GM23248 (cell line): ENCODE results near the gene ZNF438. TPM values are rescaled to one million over a fixed set of nuclear protein-coding genes. Genes with fewer than 3 reads are reported as not detected.
A peak's percentile ranks its signal among the peaks of the same experiment; 100 is the strongest.

Experiments used
- DNase-seq: peaks from one replicate; pipeline ENCODE4 v3.0.0-alpha.2; 2015
- H2AFZ ChIP-seq: fragments of 200-600 bp; sonication (generic); 2 replicates; pipeline ENCODE4 v1.6.1; 2016; ENCODE audit warnings: antibody characterized with exemption
- H3F3A ChIP-seq: fragments of 200-600 bp; sonication (generic); 2 replicates; pipeline ENCODE4 v1.6.1; 2016; ENCODE audit warnings: mild to moderate bottlenecking, antibody characterized with exemption, mixed run types; ENCODE audit not compliant: insufficient read depth
- H3K27ac ChIP-seq: fragments of 200-600 bp; sonication (generic); 2 replicates; pipeline ENCODE4 v1.5.1; 2016; ENCODE audit warnings: mild to moderate bottlenecking
- H3K27me3 ChIP-seq: fragments of 200-600 bp; sonication (generic); replicated peaks from 2 replicates; pipeline ENCODE4 v1.6.1; 2016; ENCODE audit warnings: mild to moderate bottlenecking; ENCODE audit not compliant: insufficient read depth
- H3K36me3 ChIP-seq: fragments of 200-600 bp; sonication (generic); 2 replicates; pipeline ENCODE4 v1.6.1; 2016; ENCODE audit warnings: low read depth, mild to moderate bottlenecking
- H3K4me1 ChIP-seq: fragments of 200-600 bp; sonication (generic); 2 replicates; pipeline ENCODE4 v1.6.1; 2016; ENCODE audit warnings: mild to moderate bottlenecking; ENCODE audit not compliant: insufficient read depth
- H3K4me2 ChIP-seq: fragments of 200-600 bp; sonication (generic); one replicate; pipeline ENCODE4 v1.6.1; 2016; ENCODE audit warnings: mild to moderate bottlenecking; ENCODE audit not compliant: unreplicated experiment
- H3K4me3 ChIP-seq: fragments of 200-600 bp; sonication (generic); 2 replicates; pipeline ENCODE4 v1.5.1; 2016; ENCODE audit warnings: mild to moderate bottlenecking
- H3K79me2 ChIP-seq: fragments of 200-600 bp; sonication (generic); 2 replicates; pipeline ENCODE4 v1.6.1; 2016; ENCODE audit warnings: mild to moderate bottlenecking; ENCODE audit not compliant: insufficient read depth
- H3K9ac ChIP-seq: fragments of 200-600 bp; sonication (generic); 2 replicates; pipeline ENCODE4 v1.6.1; 2016; ENCODE audit warnings: mild to moderate bottlenecking
- H3K9me2 ChIP-seq: fragments of 200-600 bp; sonication (generic); 2 replicates; pipeline ENCODE4 v1.6.1; 2016; ENCODE audit warnings: mixed run types, mild to moderate bottlenecking, moderate library complexity; ENCODE audit not compliant: insufficient read depth
- H3K9me3 ChIP-seq: fragments of 200-600 bp; sonication (generic); one replicate; pipeline ENCODE4 v1.6.1; 2017; ENCODE audit warnings: low read depth
- H4K20me1 ChIP-seq: fragments of 200-600 bp; sonication (generic); 2 replicates; pipeline ENCODE4 v1.6.0; 2016; ENCODE audit not compliant: insufficient read depth
- EZH2 ChIP-seq: fragments of 200-600 bp; sonication (generic); IDR thresholded peaks from 2 replicates; pipeline ENCODE4 v1.6.1; 2018; ENCODE audit warnings: antibody characterized with exemption, mild to moderate bottlenecking; ENCODE audit not compliant: insufficient read depth, poor library complexity, severe bottlenecking
- EZH2phosphoT487 ChIP-seq: fragments of 200-600 bp; sonication (generic); IDR thresholded peaks from 2 replicates; pipeline ENCODE4 v1.6.1; 2018; ENCODE audit warnings: antibody characterized with exemption, moderate library complexity, mild to moderate bottlenecking, low read depth; ENCODE audit not compliant: insufficient read depth
- WGBS, 2 experiments: methylation state at CpG; one replicate each; pipeline ENCODE4 v1.1.6; 2015 to 2017; ENCODE audit warnings: low lambda C conversion rate in 2 of 2, low coverage in 1 of 2; ENCODE audit errors: missing lambda C conversion rate in 2 of 2; 5-methylcytosine and 5-hydroxymethylcytosine counted together
- in situ Hi-C: fragments of 300-500 bp; cut with MboI; formaldehyde crosslinking; loops from 2 replicates; pipeline ENCODE4 v1.15.0; 2020
- polyA plus RNA-seq: library from polyadenylated mRNA; unstranded; fragments of >200 nt; fragmentation: Nextera tagmentation; extraction: Ambion mirVana; gene quantifications from 2 replicates; pipeline ENCODE4 v1.2.1, GENCODE V29; 2016
- total RNA-seq: library from RNA; depleted of rRNA; stranded (reverse); fragments of >200 nt; shearing (Covaris generic); gene quantifications from 2 replicates; pipeline ENCODE4 v1.2.3, GENCODE V29; 2014

Gene ZNF438
- total and polyA plus RNA-seq, 2 experiments from 2014 or later, result 2.9 to 4.1 TPM

DNA sequence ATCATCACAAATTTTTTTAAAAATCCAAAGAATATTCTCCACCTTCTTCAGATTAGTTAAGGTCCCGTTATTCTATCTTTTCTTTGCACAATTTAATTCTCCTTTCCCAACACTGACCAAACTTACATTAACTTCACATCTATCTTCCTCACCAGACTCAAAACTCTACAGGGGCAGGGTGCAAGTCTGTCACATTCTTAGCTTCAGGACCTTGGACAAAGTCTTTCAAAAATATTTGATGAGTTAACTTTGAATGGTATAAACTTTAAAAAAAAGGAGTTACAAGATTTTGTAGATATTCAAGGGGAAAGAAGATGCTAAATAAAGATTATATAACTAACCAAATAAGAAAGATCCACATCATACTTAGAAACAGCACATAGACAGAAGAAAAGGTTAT is 132.7 kb downstream of the ZNF438 start:
- H3K27ac ChIP-seq, result no peak overlapping the region
- no peaks in the 10 kb centered on the region for H4K20me1 ChIP-seq
- DNase-seq, result no peak
- H3F3A ChIP-seq, result no peaks in the 10 kb centered on the region
- no peaks in the 10 kb centered on the region for H3K4me1 ChIP-seq
- H3K9ac ChIP-seq, result no peak overlapping the region
- 96 to 100% methylated on average over 1 of the region's 1 CpG for WGBS, 2 experiments
- TF ChIP-seq EZH2phosphoT487, result no peak
- TF ChIP-seq EZH2, result no peak
- no peaks in the 10 kb centered on the region for H3K79me2 ChIP-seq
- no peak overlapping the region for H3K4me2 ChIP-seq
- H3K4me3 ChIP-seq, result no peak overlapping the region
- no peaks in the 10 kb centered on the region for H3K36me3 ChIP-seq
- H3K27me3 ChIP-seq, result no peaks in the 10 kb centered on the region
- no peaks in the 10 kb centered on the region for H3K9me2 ChIP-seq
- H3K9me3 ChIP-seq, result no peaks in the 10 kb centered on the region
- H2AFZ ChIP-seq, result no peak overlapping the region
- in situ Hi-C loops, result no loop called here

DNA sequence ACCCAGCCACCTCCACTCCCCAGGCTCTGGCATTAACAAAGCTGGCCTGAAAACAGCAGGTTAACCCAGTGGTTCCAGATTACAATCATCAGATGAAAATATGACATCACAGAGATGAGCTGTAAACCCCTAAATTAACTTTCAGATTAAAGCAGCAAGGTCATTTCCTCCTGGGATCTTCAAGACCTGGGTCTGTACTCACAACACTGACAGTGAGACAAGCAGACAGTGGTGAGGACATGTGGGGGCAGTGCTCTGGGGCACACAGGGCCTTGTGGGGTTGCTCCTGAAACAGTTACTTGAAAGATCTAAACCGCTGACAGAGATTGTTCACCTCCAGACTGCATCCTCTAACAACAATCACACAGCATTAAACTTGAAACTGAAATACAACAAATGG is 134.1 kb downstream of the ZNF438 start:
- DNase-seq, result no peak
- no peaks in the 10 kb centered on the region for H4K20me1 ChIP-seq
- no peak overlapping the region for H3K9ac ChIP-seq
- no peaks in the 10 kb centered on the region for H3F3A ChIP-seq
- no peak overlapping the region for H3K4me3 ChIP-seq
- H3K9me3 ChIP-seq, result no peaks in the 10 kb centered on the region
- TF ChIP-seq EZH2 (no peak), EZH2phosphoT487 (no peak)
- H3K4me1 ChIP-seq, result peaks cover 7% of the 10 kb centered on the region; the same call in 1 of the 2 replicates
- no peaks in the 10 kb centered on the region for H3K79me2 ChIP-seq
- no peak overlapping the region for H2AFZ ChIP-seq
- in situ Hi-C loops, result no loop called here
- no peaks in the 10 kb centered on the region for H3K9me2 ChIP-seq
- no peaks in the 10 kb centered on the region for H3K27me3 ChIP-seq
- no peak overlapping the region for H3K4me2 ChIP-seq
- H3K27ac ChIP-seq, result no peak overlapping the region
- no peaks in the 10 kb centered on the region for H3K36me3 ChIP-seq
- WGBS, 2 experiments, result 95 to 100% methylated on average over 1 of the region's 1 CpG

DNA sequence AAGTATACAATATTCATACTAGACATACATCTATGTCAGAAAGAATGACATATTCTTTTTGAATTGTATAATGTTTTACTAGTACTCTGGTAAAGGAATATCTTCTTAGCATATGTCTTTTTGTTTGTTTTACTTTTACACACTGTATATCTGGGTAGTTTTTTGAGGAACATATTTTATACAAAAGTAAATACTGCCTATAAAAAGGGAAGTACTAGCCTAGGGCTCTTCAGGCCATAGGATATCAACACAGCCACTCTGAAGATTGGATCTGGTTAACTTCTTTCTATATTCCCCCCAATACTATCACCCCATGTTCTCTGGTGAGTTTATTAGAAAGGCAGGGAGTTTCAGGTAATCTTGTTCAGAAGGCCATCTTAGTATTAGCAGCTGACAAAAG is 134.6 kb downstream of the ZNF438 start:
- H3K9ac ChIP-seq, result no peak overlapping the region
- H3K27me3 ChIP-seq, result no peaks in the 10 kb centered on the region
- H3K79me2 ChIP-seq, result no peaks in the 10 kb centered on the region
- no peak overlapping the region for H2AFZ ChIP-seq
- H3K27ac ChIP-seq, result no peak overlapping the region
- no peaks in the 10 kb centered on the region for H4K20me1 ChIP-seq
- H3K9me3 ChIP-seq, result no peaks in the 10 kb centered on the region
- peaks cover 7% of the 10 kb centered on the region; the same call in 1 of the 2 replicates for H3K4me1 ChIP-seq
- TF ChIP-seq EZH2phosphoT487 (no peak), EZH2 (no peak)
- no peak for DNase-seq
- H3F3A ChIP-seq, result no peaks in the 10 kb centered on the region
- H3K36me3 ChIP-seq, result no peaks in the 10 kb centered on the region
- in situ Hi-C loops, result no loop called here
- no peak overlapping the region for H3K4me2 ChIP-seq
- H3K4me3 ChIP-seq, result no peak overlapping the region
- H3K9me2 ChIP-seq, result no peaks in the 10 kb centered on the region

DNA sequence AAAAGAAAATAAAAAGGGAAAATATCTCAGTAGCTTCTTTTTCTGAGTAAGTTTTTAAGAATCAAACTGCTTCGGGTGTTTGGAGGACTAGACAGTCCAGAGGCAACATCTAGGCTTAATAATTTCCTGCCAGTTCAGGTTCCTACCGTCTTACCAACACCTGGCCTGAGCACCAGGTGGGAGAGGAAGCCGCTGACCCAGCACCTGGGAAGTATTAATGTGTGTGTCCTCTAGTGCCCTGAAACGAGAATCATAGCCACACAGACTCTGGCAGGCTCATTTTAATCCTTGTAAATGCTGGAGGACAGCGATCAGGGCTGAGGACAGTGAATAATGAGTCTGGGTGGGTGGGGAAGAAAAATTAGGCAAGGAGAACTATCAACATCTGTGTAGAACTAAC is 137.4 kb downstream of the ZNF438 start:
- 32 to 34% methylated on average over 5 of the region's 5 CpGs for WGBS, 2 experiments
- in situ Hi-C loops, result no loop called here
- no peaks in the 10 kb centered on the region for H3K27me3 ChIP-seq
- no peaks in the 10 kb centered on the region for H3K9me3 ChIP-seq
- no peaks in the 10 kb centered on the region; the same call in 1 of the 2 replicates for H3K9me2 ChIP-seq
- TF ChIP-seq EZH2, result no peak
- TF ChIP-seq EZH2phosphoT487, result no peak
- no peak overlapping the region for H2AFZ ChIP-seq
- no peak overlapping the region for H3K4me3 ChIP-seq
- H3K79me2 ChIP-seq, result no peaks in the 10 kb centered on the region
- no peak overlapping the region for H3K9ac ChIP-seq
- H3F3A ChIP-seq, result no peaks in the 10 kb centered on the region
- H3K27ac ChIP-seq, result no peak overlapping the region
- no peak overlapping the region for H3K4me2 ChIP-seq
- no peak for DNase-seq
- peaks cover 7% of the 10 kb centered on the region; the same call in 1 of the 2 replicates for H3K4me1 ChIP-seq
- H3K36me3 ChIP-seq, result no peaks in the 10 kb centered on the region
- H4K20me1 ChIP-seq, result no peaks in the 10 kb centered on the region

DNA sequence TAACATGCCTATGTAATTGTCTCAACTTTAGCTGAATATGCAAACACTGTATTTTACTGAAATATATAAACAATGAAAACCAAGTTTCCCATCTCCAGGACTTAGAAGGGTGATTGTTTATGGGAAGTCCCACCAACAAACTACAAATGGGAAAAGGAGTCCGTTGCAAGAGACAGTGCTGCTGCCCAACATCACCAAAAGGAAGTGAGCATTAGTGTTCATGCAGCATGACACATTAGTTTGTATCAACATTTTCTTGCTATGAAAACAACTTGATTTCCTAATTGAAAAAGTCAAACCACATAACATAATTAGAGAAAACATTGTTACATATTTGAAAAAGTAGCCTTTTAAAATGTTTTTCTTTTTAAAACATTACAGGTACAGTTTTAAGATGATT is 138.5 kb downstream of the ZNF438 start:
- Histone ChIP-seq H2AFZ (no peak overlapping the region; the same call in 1 of the 2 replicates), H3K4me1 (peaks cover 7% of the 10 kb centered on the region; the same call in 1 of the 2 replicates), H3F3A (no peaks in the 10 kb centered on the region), H3K79me2 (no peaks in the 10 kb centered on the region), H3K27ac (no peak overlapping the region), H3K27me3 (no peaks in the 10 kb centered on the region), H3K4me3 (no peak overlapping the region), H4K20me1 (no peaks in the 10 kb centered on the region), H3K9me3 (no peaks in the 10 kb centered on the region), H3K9ac (no peak overlapping the region), H3K9me2 (no peaks in the 10 kb centered on the region; the same call in 1 of the 2 replicates), H3K4me2 (no peak overlapping the region), H3K36me3 (no peaks in the 10 kb centered on the region)
- TF ChIP-seq EZH2 (no peak), EZH2phosphoT487 (no peak)
- 17 to 20% methylated on average over 1 of the region's 1 CpG for WGBS, 2 experiments
- in situ Hi-C loops, result no loop called here
- peak; percentile 21 for DNase-seq
